ENCODE results near the gene SH3RF2. TPM values are rescaled to one million over a fixed set of nuclear protein-coding genes. Genes with fewer than 3 reads are reported as not detected.

Gene SH3RF2
- total RNA-seq, 1 donor from 2014 or later: 11.5 TPM

- H3K4me3 ChIP-seq: no peak overlapping the region
- intact Hi-C loops (cut with DNase I): no loop called here
Measured at GRCh38 chr5:146112476-146112875, 176.1 kb downstream of the SH3RF2 start.

More at GRCh38 chr5:146112476-146112875, 176.1 kb downstream of the SH3RF2 start:
- no peaks in the 10 kb centered on the region for H3K27me3 ChIP-seq (ENCODE audit: low read depth)
- TF ChIP-seq, protein P1, sequence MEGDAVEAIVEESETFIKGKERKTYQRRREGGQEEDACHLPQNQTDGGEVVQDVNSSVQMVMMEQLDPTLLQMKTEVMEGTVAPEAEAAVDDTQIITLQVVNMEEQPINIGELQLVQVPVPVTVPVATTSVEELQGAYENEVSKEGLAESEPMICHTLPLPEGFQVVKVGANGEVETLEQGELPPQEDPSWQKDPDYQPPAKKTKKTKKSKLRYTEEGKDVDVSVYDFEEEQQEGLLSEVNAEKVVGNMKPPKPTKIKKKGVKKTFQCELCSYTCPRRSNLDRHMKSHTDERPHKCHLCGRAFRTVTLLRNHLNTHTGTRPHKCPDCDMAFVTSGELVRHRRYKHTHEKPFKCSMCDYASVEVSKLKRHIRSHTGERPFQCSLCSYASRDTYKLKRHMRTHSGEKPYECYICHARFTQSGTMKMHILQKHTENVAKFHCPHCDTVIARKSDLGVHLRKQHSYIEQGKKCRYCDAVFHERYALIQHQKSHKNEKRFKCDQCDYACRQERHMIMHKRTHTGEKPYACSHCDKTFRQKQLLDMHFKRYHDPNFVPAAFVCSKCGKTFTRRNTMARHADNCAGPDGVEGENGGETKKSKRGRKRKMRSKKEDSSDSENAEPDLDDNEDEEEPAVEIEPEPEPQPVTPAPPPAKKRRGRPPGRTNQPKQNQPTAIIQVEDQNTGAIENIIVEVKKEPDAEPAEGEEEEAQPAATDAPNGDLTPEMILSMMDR (IDR thresholded peaks at IDR 0.05): no peak
- no peaks in the 10 kb centered on the region for H3K9me3 ChIP-seq
- DNase-seq: no peak
- H3K4me1 ChIP-seq: no peaks in the 10 kb centered on the region
- peaks cover 51% of the 10 kb centered on the region for H3K36me3 ChIP-seq
- ATAC-seq: no peak
- H3K27ac ChIP-seq: no peak overlapping the region

Other genes starting within 250 kb of the SH3RF2 start
- gene PRELID2, start 101.2 kb upstream of the SH3RF2 start, total RNA-seq: 10.2 TPM
- not detected for gene GRXCR2, start 63.6 kb upstream of the SH3RF2 start, total RNA-seq
- gene PLAC8L1, start 169.0 kb downstream of the SH3RF2 start, total RNA-seq: not detected
- gene LARS1, start 246.1 kb downstream of the SH3RF2 start, total RNA-seq: 92.7 TPM

Data from lower lobe of right lung (tissue), 2 donors.